Measurements from ENCODE around the gene CA7. TPM values are rescaled to one million over a fixed set of nuclear protein-coding genes. Genes with fewer than 3 reads are reported as not detected.

Gene CA7
- total and polyA plus RNA-seq, 4 donors, result 0.30 to 0.86 (median 0.49) TPM

DNA sequence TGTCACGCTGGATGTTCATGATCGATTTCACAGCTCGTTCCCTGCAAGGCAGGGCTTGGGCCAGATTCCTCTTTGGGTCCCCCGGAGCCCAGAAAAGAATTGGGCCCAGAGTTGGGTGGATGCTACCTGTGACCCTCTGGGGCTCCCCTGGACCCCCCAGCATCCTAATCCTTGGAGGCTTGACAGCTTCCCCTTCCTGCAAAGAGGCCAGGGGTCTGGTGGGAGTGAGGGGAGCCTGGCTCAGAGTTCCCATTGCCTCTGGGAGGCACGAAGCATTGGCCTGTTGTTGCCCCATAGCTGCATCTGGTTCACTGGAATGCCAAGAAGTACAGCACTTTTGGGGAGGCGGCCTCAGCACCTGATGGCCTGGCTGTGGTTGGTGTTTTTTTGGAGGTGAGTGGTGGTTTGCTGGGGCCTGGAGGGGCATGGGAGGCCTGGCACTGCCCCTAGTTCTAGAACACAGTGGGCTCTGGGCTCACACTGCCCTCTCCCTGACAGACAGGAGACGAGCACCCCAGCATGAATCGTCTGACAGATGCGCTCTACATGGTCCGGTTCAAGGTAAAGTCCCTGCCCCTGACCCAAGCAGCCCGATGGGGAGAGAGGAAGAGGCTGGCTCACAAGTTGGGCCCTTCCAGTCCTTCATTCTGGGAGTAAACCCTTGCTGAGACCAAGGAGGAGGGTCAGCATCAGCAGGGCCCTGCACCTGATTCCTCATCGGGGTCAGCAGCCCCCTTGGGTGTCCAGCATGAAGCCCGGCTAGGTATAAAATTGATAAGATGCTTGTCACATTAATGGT lies 7.2 kb downstream of the CA7 start:
- Histone ChIP-seq H3K4me1 (ENCODE audit: control insufficient read depth, insufficient read depth, low read length) (no peaks in the 10 kb centered on the region), H3K27me3 (ENCODE audit: control insufficient read depth, insufficient read depth, low read length) (peaks cover 6% of the 10 kb centered on the region), H3K27ac (ENCODE audit: low read depth, low read length) (no peak overlapping the region), H3K4me3 (ENCODE audit: low read depth, low read length) (no peak overlapping the region), H3K9me3 (ENCODE audit: control insufficient read depth, insufficient read depth, low read length) (no peaks in the 10 kb centered on the region), H3K36me3 (ENCODE audit: control insufficient read depth, insufficient read depth, low read length) (no peaks in the 10 kb centered on the region)
- WGBS (ENCODE audit: insufficient coverage), result 87% methylated on average over 12 of the region's 13 CpGs
- no peak for DNase-seq (ENCODE audit: low read depth in 4 of 6, low spot score in 6 of 6)

DNA sequence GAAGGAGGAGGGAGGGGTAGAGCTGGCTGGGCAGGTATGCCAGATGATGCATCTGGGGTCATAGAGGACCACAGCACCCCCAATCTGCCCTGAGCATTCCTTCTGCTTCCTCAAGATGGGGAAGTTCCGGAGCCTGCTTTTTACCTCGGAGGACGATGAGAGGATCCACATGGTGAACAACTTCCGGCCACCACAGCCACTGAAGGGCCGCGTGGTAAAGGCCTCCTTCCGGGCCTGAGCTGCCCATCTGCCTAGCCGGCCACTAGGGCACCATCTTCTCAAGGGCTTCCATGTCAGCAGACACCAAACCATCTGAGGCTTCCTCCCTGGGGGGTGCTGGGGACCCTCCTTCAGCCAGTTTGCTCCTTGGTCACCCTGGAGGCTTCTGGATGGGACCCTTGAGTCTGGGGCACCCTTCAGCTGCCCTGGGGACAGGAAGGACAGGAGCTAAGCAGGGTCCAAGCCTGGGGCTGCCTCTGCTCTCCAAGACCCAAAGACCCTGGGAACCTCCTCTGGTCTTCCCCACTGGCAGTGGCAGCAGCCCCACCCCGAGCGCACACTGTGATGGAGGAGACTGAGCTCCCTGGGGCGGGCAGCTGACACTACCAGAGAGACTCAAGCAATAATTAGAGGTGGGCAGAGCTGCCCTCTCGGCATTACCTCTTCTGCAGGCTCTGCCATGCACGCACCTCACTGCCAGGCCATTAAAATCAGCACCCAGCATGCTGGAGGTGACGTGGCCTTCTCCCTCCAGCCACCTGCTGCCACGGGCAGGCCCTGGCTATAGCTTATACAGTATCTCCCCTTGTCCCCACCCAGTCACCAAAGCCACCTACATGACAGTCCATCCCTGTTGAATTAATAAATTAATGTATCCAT lies 9.3 kb downstream of the CA7 start:
- H3K36me3 ChIP-seq (ENCODE audit: control insufficient read depth, insufficient read depth, low read length), result no peaks in the 10 kb centered on the region
- H3K4me1 ChIP-seq (ENCODE audit: control insufficient read depth, insufficient read depth, low read length), result no peaks in the 10 kb centered on the region
- H3K27me3 ChIP-seq (ENCODE audit: control insufficient read depth, insufficient read depth, low read length), result no peaks in the 10 kb centered on the region
- 91% methylated on average over 15 of the region's 15 CpGs for WGBS (ENCODE audit: insufficient coverage)
- H3K9me3 ChIP-seq (ENCODE audit: control insufficient read depth, insufficient read depth, low read length), result no peaks in the 10 kb centered on the region
- no peak overlapping the region for H3K27ac ChIP-seq (ENCODE audit: low read depth, low read length)
- no peak overlapping the region for H3K4me3 ChIP-seq (ENCODE audit: low read depth, low read length)
- no peak for DNase-seq (ENCODE audit: low read depth in 4 of 6, low spot score in 6 of 6)

DNA sequence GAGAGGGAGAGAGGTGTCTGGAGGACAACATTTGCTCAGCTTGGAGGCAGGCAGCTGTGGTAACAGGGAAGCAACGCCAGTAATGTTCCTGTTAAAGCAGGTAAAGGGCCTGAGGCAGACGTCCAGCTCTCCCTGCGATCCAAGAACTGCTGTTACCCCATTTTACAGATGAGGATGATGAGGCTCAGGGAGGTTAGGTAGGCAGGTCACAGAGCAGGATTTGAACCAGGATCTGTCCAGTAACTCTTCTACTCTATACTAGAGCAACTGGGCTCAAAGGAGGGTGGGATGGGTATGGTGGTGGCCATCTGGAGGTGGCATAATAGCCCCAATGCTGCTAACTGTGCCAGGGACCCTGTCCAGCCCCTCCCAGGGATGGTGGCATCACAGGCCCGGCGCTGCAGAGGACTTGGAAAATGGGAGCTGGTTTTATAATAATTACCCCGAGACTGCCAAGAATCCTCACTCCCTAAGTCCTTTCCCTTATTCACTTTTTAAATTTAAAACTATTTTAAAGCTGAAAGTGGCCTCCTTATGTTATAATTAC lies 12.0 kb downstream of the CA7 start:
- H3K27me3 ChIP-seq (ENCODE audit: control insufficient read depth, insufficient read depth, low read length), result no peaks in the 10 kb centered on the region
- DNase-seq (ENCODE audit: low read depth in 4 of 6, low spot score in 6 of 6), result no peak
- 92% methylated on average over 3 of the region's 6 CpGs for WGBS (ENCODE audit: insufficient coverage)

GRCh38 chr16:66856801-66857200 lies 12.6 kb downstream of the CA7 start:
- WGBS (ENCODE audit: insufficient coverage), result 100% methylated on average over 2 of the region's 2 CpGs
- H3K36me3 ChIP-seq (ENCODE audit: control insufficient read depth, insufficient read depth, low read length), result no peaks in the 10 kb centered on the region
- no peak overlapping the region for H3K27ac ChIP-seq (ENCODE audit: low read depth, low read length)
- no peak for DNase-seq (ENCODE audit: low read depth in 4 of 6, low spot score in 6 of 6)
- H3K27me3 ChIP-seq (ENCODE audit: control insufficient read depth, insufficient read depth, low read length), result no peaks in the 10 kb centered on the region
- no peaks in the 10 kb centered on the region for H3K9me3 ChIP-seq (ENCODE audit: control insufficient read depth, insufficient read depth, low read length)
- peaks cover 11% of the 10 kb centered on the region for H3K4me1 ChIP-seq (ENCODE audit: control insufficient read depth, insufficient read depth, low read length)
- no peak overlapping the region for H3K4me3 ChIP-seq (ENCODE audit: low read depth, low read length)

More for the DNA sequence above, 12.0 kb downstream of the CA7 start:
- Histone ChIP-seq H3K36me3 (ENCODE audit: control insufficient read depth, insufficient read depth, low read length) (no peaks in the 10 kb centered on the region), H3K4me3 (ENCODE audit: low read depth, low read length) (no peak overlapping the region), H3K27ac (ENCODE audit: low read depth, low read length) (no peak overlapping the region), H3K9me3 (ENCODE audit: control insufficient read depth, insufficient read depth, low read length) (no peaks in the 10 kb centered on the region), H3K4me1 (ENCODE audit: control insufficient read depth, insufficient read depth, low read length) (peaks cover 11% of the 10 kb centered on the region)

- Histone ChIP-seq H3K9me3 (ENCODE audit: control insufficient read depth, insufficient read depth, low read length) (no peaks in the 10 kb centered on the region), H3K36me3 (ENCODE audit: control insufficient read depth, insufficient read depth, low read length) (no peaks in the 10 kb centered on the region), H3K27ac (ENCODE audit: low read depth, low read length) (no peak overlapping the region), H3K4me3 (ENCODE audit: low read depth, low read length) (no peak overlapping the region), H3K4me1 (ENCODE audit: control insufficient read depth, insufficient read depth, low read length) (peaks cover 11% of the 10 kb centered on the region), H3K27me3 (ENCODE audit: control insufficient read depth, insufficient read depth, low read length) (no peaks in the 10 kb centered on the region)
- 100% methylated on average over 1 of the region's 6 CpGs for WGBS (ENCODE audit: insufficient coverage)
- no peak for DNase-seq (ENCODE audit: low read depth in 4 of 6, low spot score in 6 of 6)
Observed at GRCh38 chr16:66857437-66857836, 13.2 kb downstream of the CA7 start.

GRCh38 chr16:66858740-66859396 lies 14.7 kb downstream of the CA7 start:
- no peaks in the 10 kb centered on the region for H3K9me3 ChIP-seq (ENCODE audit: control insufficient read depth, insufficient read depth, low read length)
- DNase-seq (ENCODE audit: low read depth in 4 of 6, low spot score in 6 of 6), result no peak
- no peak overlapping the region for H3K27ac ChIP-seq (ENCODE audit: low read depth, low read length)
- WGBS (ENCODE audit: insufficient coverage), result 45% methylated on average over 3 of the region's 4 CpGs
- H3K27me3 ChIP-seq (ENCODE audit: control insufficient read depth, insufficient read depth, low read length), result no peaks in the 10 kb centered on the region
- H3K36me3 ChIP-seq (ENCODE audit: control insufficient read depth, insufficient read depth, low read length), result no peaks in the 10 kb centered on the region
- H3K4me1 ChIP-seq (ENCODE audit: control insufficient read depth, insufficient read depth, low read length), result peaks cover 11% of the 10 kb centered on the region
- no peak overlapping the region for H3K4me3 ChIP-seq (ENCODE audit: low read depth, low read length)

GRCh38 chr16:66859397-66860068 lies 15.3 kb downstream of the CA7 start:
- DNase-seq (ENCODE audit: low read depth in 4 of 6, low spot score in 6 of 6), result no peak
- WGBS (ENCODE audit: insufficient coverage), result 52% methylated on average over 3 of the region's 3 CpGs
- peaks cover 11% of the 10 kb centered on the region for H3K4me1 ChIP-seq (ENCODE audit: control insufficient read depth, insufficient read depth, low read length)
- no peaks in the 10 kb centered on the region for H3K27me3 ChIP-seq (ENCODE audit: control insufficient read depth, insufficient read depth, low read length)
- no peaks in the 10 kb centered on the region for H3K36me3 ChIP-seq (ENCODE audit: control insufficient read depth, insufficient read depth, low read length)
- no peak overlapping the region for H3K4me3 ChIP-seq (ENCODE audit: low read depth, low read length)
- no peaks in the 10 kb centered on the region for H3K9me3 ChIP-seq (ENCODE audit: control insufficient read depth, insufficient read depth, low read length)
- no peak overlapping the region for H3K27ac ChIP-seq (ENCODE audit: low read depth, low read length)

GRCh38 chr16:66862023-66862520 lies 17.9 kb downstream of the CA7 start:
- no peaks in the 10 kb centered on the region for H3K36me3 ChIP-seq (ENCODE audit: control insufficient read depth, insufficient read depth, low read length)
- no peak for DNase-seq (ENCODE audit: low read depth in 4 of 6, low spot score in 6 of 6)
- no peak overlapping the region for H3K27ac ChIP-seq (ENCODE audit: low read depth, low read length)
- H3K4me3 ChIP-seq (ENCODE audit: low read depth, low read length), result no peak overlapping the region
- no peaks in the 10 kb centered on the region for H3K9me3 ChIP-seq (ENCODE audit: control insufficient read depth, insufficient read depth, low read length)
- peaks cover 11% of the 10 kb centered on the region for H3K4me1 ChIP-seq (ENCODE audit: control insufficient read depth, insufficient read depth, low read length)
- H3K27me3 ChIP-seq (ENCODE audit: control insufficient read depth, insufficient read depth, low read length), result no peaks in the 10 kb centered on the region
- WGBS (ENCODE audit: insufficient coverage), result 51% methylated on average over 4 of the region's 8 CpGs

GRCh38 chr16:66863707-66864106 lies 19.5 kb downstream of the CA7 start:
- Histone ChIP-seq H3K9me3 (ENCODE audit: control insufficient read depth, insufficient read depth, low read length) (no peaks in the 10 kb centered on the region), H3K27ac (ENCODE audit: low read depth, low read length) (no peak overlapping the region), H3K4me1 (ENCODE audit: control insufficient read depth, insufficient read depth, low read length) (peaks cover 14% of the 10 kb centered on the region), H3K27me3 (ENCODE audit: control insufficient read depth, insufficient read depth, low read length) (no peaks in the 10 kb centered on the region), H3K36me3 (ENCODE audit: control insufficient read depth, insufficient read depth, low read length) (no peaks in the 10 kb centered on the region), H3K4me3 (ENCODE audit: low read depth, low read length) (no peak overlapping the region)
- no peak for DNase-seq (ENCODE audit: low read depth in 4 of 6, low spot score in 6 of 6)

Data from spinal cord (tissue), 10 donors.